GM15510 (cell line): ENCODE results near the gene PPCS.
A peak's percentile ranks its signal among the peaks of the same experiment; 100 is the strongest.

Experiments
- POLR2A ChIP-seq: IDR thresholded peaks from 3 replicates; pipeline ENCODE4 v1.6.1; 2011; ENCODE audit warnings: borderline replicate concordance; ENCODE audit not compliant: insufficient read length; ENCODE audit errors: extremely low read depth

The PPCS gene

DNA sequence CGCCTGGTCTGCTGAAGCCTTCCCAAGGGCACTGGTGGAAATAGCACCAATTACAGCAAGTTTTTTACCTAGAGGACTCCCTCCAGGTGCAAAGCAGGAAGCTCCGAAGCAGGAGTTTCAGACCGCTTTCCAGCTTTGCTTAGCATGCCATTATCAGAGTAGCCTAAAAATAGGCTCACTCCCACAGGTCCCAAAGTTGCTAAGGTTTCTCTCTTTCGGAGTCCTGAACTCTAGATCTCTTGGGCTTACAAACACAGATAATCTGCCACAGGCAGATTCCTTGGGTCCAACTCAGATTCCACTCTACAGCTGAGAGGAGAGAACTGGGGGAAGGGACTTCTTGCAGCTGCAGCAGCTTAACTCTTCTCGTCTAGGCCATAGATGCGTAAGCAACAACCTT, 23.0 kb upstream of the PPCS start:
- no peak for TF ChIP-seq POLR2A

DNA sequence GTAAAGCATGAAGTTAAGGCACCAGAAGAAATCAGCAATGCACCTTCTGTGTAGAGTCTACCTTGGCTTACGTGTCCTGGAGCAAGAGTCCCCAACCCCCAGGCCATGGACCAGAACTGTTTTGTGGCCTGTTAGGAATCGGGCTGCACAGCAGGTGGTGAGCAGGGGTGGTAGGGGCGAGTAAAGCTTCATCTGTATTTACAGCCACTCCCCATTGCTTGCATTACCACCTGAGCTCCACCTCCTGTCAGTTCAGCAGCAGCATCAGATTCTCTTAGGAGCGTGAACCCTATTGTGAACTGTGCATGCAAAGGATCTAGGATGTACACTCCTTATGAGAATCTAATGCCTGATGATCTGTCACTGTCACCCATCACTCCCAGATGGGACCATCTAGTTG, 22.0 kb upstream of the PPCS start:
- TF ChIP-seq POLR2A, result no peak

DNA sequence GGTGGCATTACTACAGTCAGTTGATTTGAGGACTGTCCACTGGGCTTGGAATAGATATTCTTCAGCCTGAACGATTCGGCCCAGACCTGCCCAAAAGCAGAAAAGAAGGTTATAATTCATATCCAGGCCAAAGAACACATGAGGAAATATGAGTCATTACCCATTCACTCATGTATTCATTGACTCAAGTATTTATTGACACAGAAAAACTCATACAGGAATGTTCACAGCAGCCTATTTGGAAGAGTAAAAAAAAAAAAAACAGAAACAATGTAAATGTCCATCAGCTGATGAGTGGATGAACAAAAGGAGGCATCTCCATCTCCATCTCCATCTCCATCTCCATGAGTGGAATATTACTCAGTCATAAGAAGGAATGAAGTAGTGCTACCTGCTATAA, 16.4 kb upstream of the PPCS start:
- TF ChIP-seq POLR2A, result no peak

DNA sequence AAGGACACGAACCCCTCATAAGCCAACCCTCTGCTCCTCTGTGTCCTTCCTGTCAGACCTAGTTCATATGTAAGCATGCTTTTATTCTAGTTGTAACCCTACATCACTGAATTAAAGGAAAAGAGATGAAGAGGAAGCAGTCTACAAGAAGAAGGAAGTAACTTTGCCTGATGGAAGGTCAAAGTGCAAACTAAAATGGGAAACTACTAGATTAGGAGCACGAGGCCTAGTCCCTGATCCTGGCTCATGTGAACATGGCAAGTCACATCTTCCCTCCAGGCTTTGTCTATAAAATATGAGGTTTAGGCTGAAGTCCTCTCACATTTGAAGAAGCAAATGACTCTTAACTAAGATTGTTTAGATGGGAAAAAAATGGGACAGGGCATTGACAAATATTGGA, 13.7 kb upstream of the PPCS start:
- TF ChIP-seq POLR2A, result no peak

DNA sequence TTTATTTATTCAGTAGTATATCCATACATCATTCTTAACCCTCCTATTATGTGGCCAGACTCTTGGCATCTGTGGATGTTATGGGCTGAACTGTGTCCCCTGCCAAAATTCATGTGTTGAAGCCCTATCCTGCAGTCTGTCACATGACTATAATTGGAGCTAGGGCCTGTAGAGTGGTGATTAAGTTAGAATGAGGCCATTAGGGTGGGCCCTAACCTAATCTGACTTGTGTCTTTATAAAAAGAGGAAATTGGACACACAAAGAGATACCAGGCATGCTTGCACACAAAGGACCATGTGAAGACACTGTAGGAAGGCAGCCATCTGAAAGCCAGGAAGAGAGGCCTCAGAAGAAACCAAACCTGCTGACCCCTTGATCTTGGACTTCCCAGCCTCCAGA, 7.1 kb upstream of the PPCS start:
- TF ChIP-seq POLR2A, result no peak

DNA sequence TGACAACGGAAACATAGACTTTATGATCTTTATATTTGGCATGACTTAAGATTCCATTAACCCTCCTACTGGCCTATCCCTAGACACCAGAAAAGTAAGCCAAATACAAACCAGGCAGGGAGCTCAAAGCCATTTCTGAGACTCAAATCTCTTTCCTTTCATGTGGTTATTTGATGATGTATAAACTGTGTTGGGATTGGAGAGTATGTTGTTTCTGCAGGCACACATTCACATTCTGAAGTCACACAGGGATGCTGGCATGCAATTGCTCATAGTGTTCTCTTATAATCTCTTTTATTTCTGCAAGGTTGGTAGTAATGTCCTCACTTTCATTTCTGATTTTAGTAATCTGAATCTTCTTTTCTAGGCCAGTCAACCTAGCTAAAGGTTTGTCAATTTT, 6.3 kb upstream of the PPCS start:
- no peak for TF ChIP-seq POLR2A

DNA sequence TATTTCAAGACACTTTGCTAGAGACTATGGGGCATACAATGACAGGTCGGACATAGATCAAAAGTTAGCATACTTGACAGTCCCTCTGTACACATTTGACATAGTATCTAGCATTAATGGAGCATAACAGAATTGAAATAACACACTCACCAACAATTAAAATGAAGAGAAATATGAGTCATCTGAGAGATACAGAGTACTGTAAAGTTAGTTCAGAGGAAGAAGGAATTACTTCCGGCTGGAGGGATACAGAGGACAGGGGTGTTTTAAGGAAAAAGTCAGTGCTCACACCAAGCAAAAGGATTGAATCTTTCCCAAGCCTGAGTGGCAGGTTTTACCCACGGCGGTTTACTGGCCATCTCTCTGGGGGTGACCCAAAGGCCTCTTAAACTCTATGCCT, 3.0 kb upstream of the PPCS start:
- TF ChIP-seq POLR2A, result no peak

DNA sequence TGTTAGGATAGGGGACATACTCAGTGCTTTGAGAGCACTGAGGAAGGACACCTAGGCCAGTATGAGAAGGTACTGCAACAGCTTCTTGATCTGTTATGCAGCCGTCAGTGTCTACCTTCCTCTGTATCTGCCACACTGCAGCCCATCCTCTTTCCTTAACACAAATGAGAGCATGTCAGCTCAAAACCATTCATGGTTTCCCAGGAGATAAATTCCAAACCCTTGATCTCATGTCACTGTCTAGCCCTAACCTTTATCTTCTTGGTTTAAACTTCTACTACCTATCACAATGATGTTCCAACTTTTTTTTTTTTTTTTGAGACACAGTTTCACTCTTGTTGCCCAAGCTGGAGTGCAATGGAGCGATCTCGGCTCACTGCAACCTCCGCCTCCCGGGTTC, 1.9 kb upstream of the PPCS start:
- no peak for TF ChIP-seq POLR2A

DNA sequence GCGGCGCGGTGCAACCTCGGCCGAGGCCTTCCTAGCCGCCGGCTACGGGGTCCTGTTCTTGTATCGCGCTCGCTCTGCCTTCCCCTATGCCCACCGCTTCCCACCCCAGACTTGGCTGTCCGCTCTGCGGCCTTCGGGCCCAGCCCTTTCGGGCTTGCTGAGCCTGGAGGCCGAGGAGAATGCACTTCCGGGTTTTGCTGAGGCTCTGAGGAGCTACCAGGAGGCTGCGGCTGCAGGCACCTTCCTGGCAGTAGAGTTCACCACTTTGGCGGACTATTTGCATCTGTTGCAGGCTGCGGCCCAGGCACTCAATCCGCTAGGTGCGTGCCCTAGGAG, 379 bp downstream of the PPCS start:
- no peak for TF ChIP-seq POLR2A

DNA sequence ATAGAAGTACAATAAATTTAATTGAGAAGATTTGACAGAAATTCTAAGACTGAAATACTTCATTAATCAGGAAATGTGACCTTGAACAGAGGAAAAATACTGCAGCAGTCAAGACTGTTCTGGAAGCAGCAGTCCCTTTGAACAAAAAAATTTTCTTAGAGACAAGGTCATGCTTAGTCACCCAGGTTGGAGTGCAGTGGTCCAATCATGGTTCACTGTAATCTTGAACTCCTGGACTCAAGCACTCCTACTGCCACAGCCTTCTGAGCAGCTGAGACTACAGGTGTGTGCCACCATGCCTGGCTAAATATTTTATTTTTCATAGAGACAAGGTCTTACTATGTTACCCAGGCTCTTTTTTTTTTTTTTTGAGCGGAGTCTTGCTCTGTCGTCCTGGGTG, 4.9 kb downstream of the PPCS start:
- no peak for TF ChIP-seq POLR2A

DNA sequence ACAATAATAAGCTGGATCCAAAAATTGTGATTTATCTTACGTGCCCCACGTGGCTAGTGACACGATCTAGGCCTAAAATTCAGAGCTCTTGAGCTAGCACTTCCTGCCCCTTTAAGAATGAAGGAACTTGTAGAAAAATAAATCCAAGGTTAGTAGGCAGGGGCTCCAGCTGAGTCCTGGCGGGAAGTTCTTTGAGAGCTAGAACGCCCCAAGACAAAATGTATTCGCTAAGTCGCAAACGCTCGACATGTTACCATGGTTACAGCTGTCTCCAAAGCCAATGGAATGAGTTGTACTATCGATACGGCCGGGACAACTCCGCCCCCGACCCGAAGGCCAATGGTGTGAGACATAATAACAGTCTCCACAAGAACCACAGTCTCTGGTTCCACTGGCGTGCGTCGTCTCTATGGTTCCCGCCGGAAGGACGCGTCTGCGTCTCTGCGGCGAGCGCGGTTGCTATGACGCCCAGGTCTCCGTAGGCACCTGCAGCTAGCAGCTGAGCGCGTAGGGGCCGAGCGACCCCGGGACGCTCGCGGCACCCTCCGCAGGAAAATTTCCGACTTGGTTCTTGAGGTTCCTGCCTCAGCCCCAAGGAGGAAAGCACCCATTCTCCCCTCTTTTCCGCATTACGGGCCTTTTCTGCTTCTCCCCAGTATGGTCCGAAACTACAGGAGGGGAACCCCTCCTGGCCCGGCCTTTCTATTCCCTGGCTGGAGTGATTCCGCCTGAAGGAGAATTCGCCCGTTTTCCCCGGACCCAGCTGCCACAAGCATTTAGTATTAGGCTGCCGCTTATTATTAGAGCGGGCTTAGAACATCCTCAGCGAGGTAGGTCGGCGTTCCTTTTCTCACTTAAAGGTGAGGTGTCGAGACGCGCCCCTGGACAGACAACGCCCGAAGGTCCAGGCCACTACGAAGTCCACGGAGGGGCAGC, 6.8 kb downstream of the PPCS start, which contains the start of gene CCDC30:
CCDC30 (plus strand) TSS at position 459 of the 936 bp plus-strand sequence. CDS start 17,266 bp downstream, outside the sequence.
- peak; percentile 38 for TF ChIP-seq POLR2A

DNA sequence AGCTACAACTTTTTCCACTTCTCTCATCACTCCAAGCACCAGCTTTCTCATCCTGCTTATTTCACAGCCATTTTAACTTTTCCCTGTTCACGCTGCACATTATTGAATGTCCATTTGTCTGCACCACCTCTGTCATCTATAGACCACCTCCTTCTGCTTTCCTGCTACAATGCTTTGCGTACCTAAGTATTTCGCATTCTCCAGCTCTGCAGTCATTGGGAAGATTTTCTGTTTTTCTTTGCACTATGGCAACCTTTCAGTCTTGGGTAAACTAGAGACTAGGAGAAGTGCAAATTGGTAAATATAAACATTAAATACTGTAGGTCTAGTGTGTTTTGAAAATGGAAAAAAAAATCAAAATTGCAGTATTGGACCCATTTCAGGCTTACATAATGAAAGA, 7.6 kb downstream of the PPCS start:
- TF ChIP-seq POLR2A, result no peak

DNA sequence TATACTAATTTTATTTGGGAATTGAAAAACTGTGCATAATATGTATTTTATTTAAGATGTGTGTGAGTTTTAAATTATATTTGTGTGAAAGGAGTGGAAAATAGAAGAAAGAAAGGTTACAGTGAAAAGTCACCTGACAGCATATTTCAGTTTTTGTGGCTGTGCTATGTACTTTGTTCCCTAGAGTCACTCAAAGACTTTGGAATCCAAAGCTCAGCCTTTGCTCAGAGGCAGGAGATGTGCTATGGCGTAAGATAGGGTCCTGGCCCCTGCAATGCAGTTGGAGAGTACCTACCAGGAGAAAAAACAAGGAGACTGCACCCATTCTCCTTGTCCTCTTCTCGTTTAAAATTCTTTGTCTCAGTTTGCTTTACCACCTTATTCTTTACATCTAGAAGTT, 9.7 kb downstream of the PPCS start:
- no peak for TF ChIP-seq POLR2A

DNA sequence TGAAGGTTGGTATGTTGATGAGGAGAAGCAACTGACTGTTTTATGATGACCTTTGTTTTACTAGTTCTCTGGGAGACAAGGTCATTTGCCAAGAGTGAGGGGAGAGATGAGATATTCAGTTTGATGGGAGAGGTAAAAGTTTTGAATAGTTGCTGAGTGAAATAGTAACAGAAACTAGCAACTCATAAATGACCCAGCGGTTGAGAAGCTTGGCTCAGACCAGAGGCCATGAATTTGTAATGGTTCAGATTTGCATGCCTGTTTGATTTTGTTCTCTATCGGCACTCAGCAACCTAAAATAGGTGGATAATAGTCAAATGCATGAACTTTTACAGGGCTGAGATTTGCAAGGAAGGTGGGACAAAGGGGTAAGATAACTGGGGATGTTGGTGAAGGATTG, 13.4 kb downstream of the PPCS start:
- TF ChIP-seq POLR2A, result no peak

DNA sequence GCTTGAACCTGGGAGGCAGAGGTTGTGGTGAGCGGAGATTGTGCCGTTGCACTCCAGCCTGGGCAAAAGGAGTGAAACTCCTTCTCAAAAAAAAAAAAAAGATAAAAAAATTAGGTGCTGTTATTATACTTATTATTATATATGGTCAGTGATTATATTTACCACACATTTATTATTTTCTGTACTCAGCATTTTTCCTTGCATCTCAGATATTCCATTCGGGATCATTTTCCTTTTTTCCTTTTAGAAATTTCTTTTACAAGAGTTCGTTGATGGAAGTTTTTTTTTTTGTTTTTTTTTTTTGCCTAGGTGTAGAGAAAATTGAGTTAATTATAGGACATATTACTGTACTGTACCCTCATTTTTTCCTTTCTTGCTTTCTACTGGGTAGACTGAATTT, 20.3 kb downstream of the PPCS start:
- TF ChIP-seq POLR2A, result no peak

DNA sequence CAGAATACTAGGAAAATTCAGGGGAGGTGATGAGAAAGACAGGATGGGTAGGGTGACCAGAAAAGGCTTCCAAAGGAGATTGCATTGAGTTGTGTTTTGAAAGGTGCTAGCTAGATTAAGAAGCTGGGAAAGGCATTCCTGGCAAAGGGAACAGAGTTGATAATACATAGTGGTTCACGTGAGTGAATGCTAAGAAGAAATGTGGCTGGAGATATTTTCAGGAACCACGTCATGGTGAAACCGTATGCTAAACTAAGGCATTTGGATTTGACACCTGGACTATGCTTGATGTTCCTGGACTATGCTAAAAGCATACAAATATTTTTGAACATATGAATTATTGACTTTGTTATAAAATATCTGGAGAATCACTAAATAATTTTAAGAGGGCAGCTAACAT, 21.4 kb downstream of the PPCS start:
- TF ChIP-seq POLR2A, result no peak

DNA sequence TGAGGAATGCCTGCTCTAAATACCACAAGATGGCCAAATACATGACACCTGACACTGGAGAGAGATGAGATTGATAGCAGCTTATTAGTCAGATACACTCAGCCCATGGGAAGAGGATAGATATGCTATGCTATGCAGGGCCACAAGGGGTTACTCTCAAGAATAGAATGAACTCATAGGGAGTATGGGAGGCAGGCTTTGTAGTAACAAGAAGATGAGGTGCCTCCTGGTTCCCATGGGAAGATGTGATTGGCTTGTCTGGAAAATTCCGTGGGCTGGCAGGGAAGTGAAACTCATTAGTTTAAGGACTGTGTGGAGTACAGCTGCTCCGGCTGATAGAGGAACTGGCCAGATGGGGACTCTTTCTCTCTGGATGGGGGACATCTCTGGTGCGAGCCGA, 23.3 kb downstream of the PPCS start:
- TF ChIP-seq POLR2A, result no peak

DNA sequence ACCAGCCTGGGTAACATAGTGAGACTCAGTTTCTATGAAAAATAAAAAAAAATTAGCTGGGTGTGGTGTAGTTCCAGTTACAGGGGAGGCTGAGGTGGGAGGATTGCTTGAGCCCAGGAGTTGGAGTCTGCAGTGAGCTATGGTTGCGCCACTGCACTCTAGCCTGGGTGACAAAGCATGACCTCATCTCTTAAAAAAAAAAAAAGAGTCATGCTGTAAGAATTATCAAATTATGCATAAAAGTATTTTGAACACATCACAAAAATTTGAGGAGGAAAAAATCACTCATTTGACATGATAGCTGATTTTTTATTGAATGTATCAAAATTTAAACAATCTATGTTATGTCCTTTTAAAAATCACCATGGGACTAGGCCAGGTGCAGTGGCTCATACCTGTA, 24.6 kb downstream of the PPCS start:
- no peak for TF ChIP-seq POLR2A

DNA sequence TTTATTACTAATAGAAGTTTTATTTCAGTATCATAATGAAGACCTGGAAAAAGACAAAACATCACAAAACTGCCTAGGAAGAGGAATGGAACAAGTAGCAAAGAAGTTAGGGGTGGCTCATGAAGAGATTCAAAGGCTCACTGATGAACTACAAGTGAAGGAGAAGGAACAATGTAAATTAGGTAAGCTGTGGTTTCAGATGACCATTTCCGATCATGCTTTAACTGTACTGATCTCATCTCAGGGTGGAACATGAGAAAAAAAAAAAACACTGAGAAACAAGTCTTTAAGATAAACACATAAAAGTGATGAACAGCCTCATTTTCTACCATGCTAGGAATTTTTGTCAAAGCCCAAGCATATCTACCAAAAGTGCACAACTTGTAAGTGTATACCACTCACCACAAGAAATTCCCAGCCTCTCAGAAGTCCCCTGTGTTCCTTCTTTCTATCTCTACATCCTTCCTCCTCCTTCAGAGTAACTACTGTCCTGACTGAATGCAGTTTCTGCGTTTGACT, 26.4 kb downstream of the PPCS start:
- no peak for TF ChIP-seq POLR2A
